ENCODE data around the gene TRMT112. TPM values are rescaled to one million over a fixed set of nuclear protein-coding genes. Genes with fewer than 3 reads are reported as not detected.

The TRMT112 gene
- total and polyA plus RNA-seq, 2 experiments from 2014 or later, result 331 to 438 TPM

DNA sequence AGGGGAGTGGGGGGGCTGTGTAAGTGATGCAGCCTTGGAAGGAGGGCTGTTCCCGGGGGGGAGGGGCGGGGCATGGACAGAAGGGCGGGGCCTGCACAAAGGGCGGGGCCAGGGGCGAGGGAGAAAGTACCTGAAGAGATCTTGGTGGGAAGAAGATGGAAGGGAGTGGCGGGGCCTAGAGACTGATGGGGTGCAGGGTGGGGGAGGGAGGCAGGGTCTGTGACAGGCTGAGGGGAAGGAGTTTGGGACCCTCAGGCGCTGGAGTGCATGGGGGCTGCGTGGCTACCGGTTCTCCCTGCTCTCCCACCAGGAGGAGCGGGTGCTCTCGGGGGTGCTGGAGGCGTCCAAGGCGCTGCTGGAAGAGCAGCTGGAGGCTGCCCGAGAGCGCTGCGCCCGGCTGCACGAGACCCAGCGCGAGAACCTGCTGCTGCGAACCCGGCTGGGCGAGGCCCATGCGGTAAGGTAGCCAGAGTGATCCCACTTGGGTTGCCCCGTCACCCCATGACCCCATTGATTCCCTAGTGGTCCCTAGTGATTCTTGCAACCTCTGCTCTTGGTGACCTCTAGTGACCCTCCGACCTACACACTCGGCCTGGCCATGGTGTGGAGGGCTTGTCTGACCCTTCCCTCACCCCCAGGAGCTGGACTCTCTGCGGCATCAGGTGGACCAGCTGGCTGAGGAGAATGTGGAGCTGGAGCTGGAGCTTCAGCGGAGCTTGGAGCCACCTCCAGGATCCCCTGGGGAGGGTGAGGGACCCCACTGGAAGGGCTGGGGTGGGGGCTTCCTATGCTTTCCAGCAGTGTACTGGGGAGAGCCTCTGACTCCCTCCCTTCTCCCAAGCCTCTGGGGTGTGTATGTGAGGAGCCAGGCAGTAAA is 25.7 kb upstream of the TRMT112 start:
- no peak for TF ChIP-seq CTCF (IDR thresholded peaks at IDR 0.05; ENCODE audit: low read depth, low read length)
- no peak overlapping the region for H3K27ac ChIP-seq
- H3K4me3 ChIP-seq, result no peak overlapping the region
- no peaks in the 10 kb centered on the region for H3K36me3 ChIP-seq
- DNase-seq (ENCODE audit: low read depth in 1 of 2, low spot score in 1 of 2), result no peak
- no peaks in the 10 kb centered on the region for H3K27me3 ChIP-seq
- no peaks in the 10 kb centered on the region for H3K4me1 ChIP-seq (ENCODE audit: low read depth)
- no peaks in the 10 kb centered on the region for H3K9me3 ChIP-seq (ENCODE audit: low read depth)

GRCh38 chr11:64341851-64342791 is 24.8 kb upstream of the TRMT112 start:
- Histone ChIP-seq H3K27ac (no peak overlapping the region), H3K9me3 (ENCODE audit: low read depth) (no peaks in the 10 kb centered on the region), H3K4me3 (no peak overlapping the region)

DNA sequence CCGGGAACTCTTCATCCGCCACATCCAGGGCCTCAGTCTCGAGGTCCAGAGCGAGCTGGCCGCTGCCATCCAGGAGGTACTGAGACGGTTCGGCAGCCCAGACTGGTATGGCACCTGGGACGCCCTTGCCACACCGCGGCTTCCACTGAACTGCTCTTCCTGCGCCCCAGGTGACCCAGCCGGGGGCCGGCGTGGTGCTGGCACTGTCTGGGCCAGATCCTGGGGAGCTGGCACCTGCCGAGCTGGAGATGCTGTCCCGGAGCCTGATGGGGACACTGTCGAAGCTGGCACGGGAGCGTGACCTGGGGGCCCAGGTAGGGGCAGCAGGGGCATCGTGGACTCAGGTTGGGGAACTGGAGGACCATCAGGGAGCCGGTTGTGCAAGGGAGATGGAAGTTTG is 24.1 kb upstream of the TRMT112 start:
- DNase-seq (ENCODE audit: low read depth in 1 of 2, low spot score in 1 of 2), result no peak
- Histone ChIP-seq H3K4me1 (ENCODE audit: low read depth) (no peaks in the 10 kb centered on the region), H3K27me3 (no peaks in the 10 kb centered on the region), H3K4me3 (no peak overlapping the region), H3K36me3 (no peaks in the 10 kb centered on the region), H3K27ac (no peak overlapping the region), H3K9me3 (ENCODE audit: low read depth) (no peaks in the 10 kb centered on the region)
- TF ChIP-seq CTCF (IDR thresholded peaks at IDR 0.05; ENCODE audit: low read depth, low read length), result no peak

More at GRCh38 chr11:64341851-64342791, 24.8 kb upstream of the TRMT112 start:
- Histone ChIP-seq H3K36me3 (no peaks in the 10 kb centered on the region), H3K4me1 (ENCODE audit: low read depth) (no peaks in the 10 kb centered on the region), H3K27me3 (no peaks in the 10 kb centered on the region)
- peak; percentile 54 for TF ChIP-seq CTCF (IDR thresholded peaks at IDR 0.05; ENCODE audit: low read depth, low read length)
- DNase-seq (ENCODE audit: low read depth in 1 of 2, low spot score in 1 of 2), result peak; percentile 91 to 93

DNA sequence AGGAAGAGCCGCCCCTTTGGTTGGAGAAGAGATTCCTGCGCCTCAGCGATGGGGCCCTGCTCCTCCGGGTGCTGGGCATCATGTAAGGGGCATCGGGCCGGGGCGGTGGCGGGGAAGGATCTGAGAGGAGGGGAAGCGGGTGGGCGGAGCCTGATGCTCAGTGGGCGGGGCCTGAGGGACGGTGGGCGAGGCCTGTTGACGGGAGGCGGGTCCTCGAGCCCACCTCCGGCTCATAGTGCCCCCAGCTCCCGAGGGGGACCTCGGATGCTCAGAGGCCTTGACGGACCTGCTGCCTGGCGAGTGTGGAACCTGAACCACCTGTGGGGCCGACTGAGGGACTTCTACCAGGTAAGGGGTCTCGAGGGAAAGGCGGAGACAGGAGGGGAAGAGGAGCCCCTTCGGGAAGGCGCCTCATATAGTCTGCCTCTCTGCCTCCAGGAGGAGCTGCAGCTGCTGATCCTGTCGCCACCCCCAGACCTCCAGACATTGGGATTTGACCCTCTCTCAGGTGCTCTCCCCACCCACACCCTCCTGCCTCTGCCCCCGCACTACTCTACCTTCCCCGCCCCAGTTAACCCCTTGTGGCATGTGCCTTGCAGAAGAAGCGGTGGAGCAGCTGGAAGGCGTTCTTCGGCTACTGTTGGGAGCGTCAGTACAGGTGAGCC is 23.4 kb upstream of the TRMT112 start:
- H3K36me3 ChIP-seq, result no peaks in the 10 kb centered on the region
- H3K27me3 ChIP-seq, result no peaks in the 10 kb centered on the region
- no peak overlapping the region for H3K4me3 ChIP-seq
- no peaks in the 10 kb centered on the region for H3K9me3 ChIP-seq (ENCODE audit: low read depth)
- TF ChIP-seq CTCF (IDR thresholded peaks at IDR 0.05; ENCODE audit: low read depth, low read length), result no peak
- H3K27ac ChIP-seq, result no peak overlapping the region
- peak in 1 of 2 donors; percentile 30 for DNase-seq (ENCODE audit: low read depth in 1 of 2, low spot score in 1 of 2)
- no peaks in the 10 kb centered on the region for H3K4me1 ChIP-seq (ENCODE audit: low read depth)

GRCh38 chr11:64339754-64340408 is 22.5 kb upstream of the TRMT112 start, which contains the start of gene CCDC88B:
TSS of gene CCDC88B (plus strand) at chr11:64340204. CDS start at chr11:64340267, 63 bp downstream.
- DNase-seq (ENCODE audit: low read depth in 1 of 2, low spot score in 1 of 2), result no peak
- Histone ChIP-seq H3K27me3 (no peaks in the 10 kb centered on the region), H3K27ac (no peak within 1 kb of the TSS), H3K4me3 (no peak within 1 kb of the TSS), H3K9me3 (ENCODE audit: low read depth) (no peaks in the 10 kb centered on the region), H3K36me3 (no peaks in the 10 kb centered on the region), H3K4me1 (ENCODE audit: low read depth) (no peaks in the 10 kb centered on the region)
- no peak for TF ChIP-seq CTCF (IDR thresholded peaks at IDR 0.05; ENCODE audit: low read depth, low read length)
